SH-SY5Y (cell line): ENCODE measurements around the gene INPP1.

Experiments
- GATA2 ChIP-seq: IDR thresholded peaks from 2 replicates; pipeline ENCODE4 v1.6.1; 2011; ENCODE audit warnings: mild to moderate bottlenecking, low read depth, low read length
- GATA3 ChIP-seq: IDR thresholded peaks from 2 replicates; pipeline ENCODE4 v1.6.1; 2011; ENCODE audit warnings: low read depth, mild to moderate bottlenecking, low read length, moderate library complexity

- TF ChIP-seq GATA3 (no peak), GATA2 (no peak)
Observed at GRCh38 chr2:190417045-190417842, 73.9 kb downstream of the INPP1 start.
